HepG2 (cell line): ENCODE data around the gene PPM1M. TPM values are rescaled to one million over a fixed set of nuclear protein-coding genes. Genes with fewer than 3 reads are reported as not detected.

ENCODE experiments used
- ELF1 ChIP-seq: sonication (generic); formaldehyde crosslinking; IDR thresholded peaks from 2 replicates; pipeline ENCODE4 v1.4.0; 2020; ENCODE audit warnings: missing genetic modification reagents
- HDAC1 ChIP-seq: sonication (generic); formaldehyde crosslinking; IDR thresholded peaks from 2 replicates; pipeline ENCODE4 v1.5.1; 2020; ENCODE audit warnings: mild to moderate bottlenecking, missing genetic modification reagents
- JUNB ChIP-seq: sonication (generic); formaldehyde crosslinking; IDR thresholded peaks from 2 replicates; pipeline ENCODE4 v1.8.0; 2022; ENCODE audit warnings: missing genetic modification reagents, mild to moderate bottlenecking, borderline replicate concordance
- KAT7 ChIP-seq: IDR thresholded peaks from 2 replicates; pipeline ENCODE4 v1.6.1; 2018; ENCODE audit warnings: borderline replicate concordance, missing compliant biosample characterization
- KDM6A ChIP-seq: IDR thresholded peaks from 2 replicates; pipeline ENCODE4 v1.6.1; 2016; ENCODE audit warnings: low read depth
- MLXIP ChIP-seq: sonication (generic); formaldehyde crosslinking; IDR thresholded peaks from 2 replicates; pipeline ENCODE4 v1.9.0; 2021; ENCODE audit warnings: missing genetic modification reagents, borderline replicate concordance
- NCOA1 ChIP-seq: sonication (generic); formaldehyde crosslinking; IDR thresholded peaks from 2 replicates; pipeline ENCODE4 v1.9.0; 2021; ENCODE audit warnings: missing genetic modification reagents
- ONECUT2 ChIP-seq: sonication (generic); formaldehyde crosslinking; IDR thresholded peaks from 2 replicates; pipeline ENCODE4 v1.4.0; 2020; ENCODE audit warnings: missing genetic modification reagents
- SKIL ChIP-seq: sonication (generic); formaldehyde crosslinking; IDR thresholded peaks from 2 replicates; pipeline ENCODE4 v1.8.0; 2022; ENCODE audit warnings: missing genetic modification reagents, mild to moderate bottlenecking, moderate library complexity, borderline replicate concordance
- TEAD3 ChIP-seq: optimal IDR thresholded peaks from 2 replicates; pipeline ENCODE3; 2016; ENCODE audit warnings: borderline replicate concordance
- TIGD3 ChIP-seq: sonication (generic); formaldehyde crosslinking; IDR thresholded peaks from 2 replicates; pipeline ENCODE4 v1.5.1; 2020; ENCODE audit warnings: mild to moderate bottlenecking, missing genetic modification reagents, borderline replicate concordance
- XRCC5 ChIP-seq: fragments of 200-400 bp; formaldehyde crosslinking; optimal IDR thresholded peaks from 2 replicates; pipeline ENCODE3; 2017; ENCODE audit warnings: mild to moderate bottlenecking, low read length
- ZBTB3 ChIP-seq: sonication (generic); formaldehyde crosslinking; IDR thresholded peaks from 2 replicates; pipeline ENCODE4 v1.4.0; 2020; ENCODE audit warnings: low read depth, mild to moderate bottlenecking, moderate library complexity, missing genetic modification reagents, borderline replicate concordance
- ZKSCAN5 ChIP-seq: sonication (generic); formaldehyde crosslinking; IDR thresholded peaks from 2 replicates; pipeline ENCODE4 v1.5.1; 2020; ENCODE audit warnings: mild to moderate bottlenecking, missing genetic modification reagents
- ZNF18 ChIP-seq: sonication (generic); formaldehyde crosslinking; IDR thresholded peaks from 2 replicates; pipeline ENCODE4 v1.8.0; 2022; ENCODE audit warnings: mild to moderate bottlenecking, missing genetic modification reagents; ENCODE audit not compliant: insufficient replicate concordance
- ZNF496 ChIP-seq: sonication (generic); formaldehyde crosslinking; IDR thresholded peaks from 2 replicates; pipeline ENCODE4 v1.8.1; 2023; ENCODE audit warnings: mild to moderate bottlenecking, moderate library complexity, missing genetic modification reagents; ENCODE audit not compliant: insufficient replicate concordance
- ZNF510 ChIP-seq: sonication (generic); formaldehyde crosslinking; IDR thresholded peaks from 2 replicates; pipeline ENCODE4 v1.4.0; 2020; ENCODE audit warnings: low read depth, mild to moderate bottlenecking, missing genetic modification reagents
- ZNF660 ChIP-seq: sonication (generic); formaldehyde crosslinking; IDR thresholded peaks from 2 replicates; pipeline ENCODE4 v1.5.1; 2020; ENCODE audit warnings: mild to moderate bottlenecking, low read depth, missing genetic modification reagents, borderline replicate concordance
- ZNF782 ChIP-seq: sonication (generic); formaldehyde crosslinking; IDR thresholded peaks from 2 replicates; pipeline ENCODE4 v1.4.0; 2020; ENCODE audit warnings: missing genetic modification reagents, mild to moderate bottlenecking, borderline replicate concordance
- ZNF790 ChIP-seq: sonication (generic); formaldehyde crosslinking; IDR thresholded peaks from 2 replicates; pipeline ENCODE4 v1.8.0; 2022; ENCODE audit warnings: missing genetic modification reagents, mild to moderate bottlenecking, borderline replicate concordance
- polyA plus RNA-seq, 8 experiments: library from polyadenylated mRNA; depleted of rRNA in 3 of 8; stranded (reverse) in 7 of 8; unstranded in 1 of 8; fragments of >200 nt; fragmentation: Illumina TruSeq in 4 of 8; extraction: Trizol in 4 of 8; gene quantifications; 2 replicates each; pipeline versions ENCODE4 v1.2.1 to v1.2.3, GENCODE V29; 2011 to 2016; ENCODE audit warnings: low read depth in 4 of 8, missing spikeins in 1 of 8, mixed read lengths in 1 of 8; ENCODE audit not compliant: insufficient read depth in 1 of 8
- total RNA-seq, 5 experiments: library from RNA; depleted of rRNA; stranded (reverse); fragments of >200 nt; fragmentation: Illumina TruSeq; extraction: Trizol; gene quantifications; 2 replicates each; pipeline ENCODE4 v1.2.3, GENCODE V29; 2016; ENCODE audit warnings: low read depth in 1 of 5

PPM1M gene
- total and polyA plus RNA-seq, 2 of the 13 experiments (the other 11 are each of a cell fraction or from before 2014, with no cell fraction given), result 2.5 to 5.9 TPM

DNA sequence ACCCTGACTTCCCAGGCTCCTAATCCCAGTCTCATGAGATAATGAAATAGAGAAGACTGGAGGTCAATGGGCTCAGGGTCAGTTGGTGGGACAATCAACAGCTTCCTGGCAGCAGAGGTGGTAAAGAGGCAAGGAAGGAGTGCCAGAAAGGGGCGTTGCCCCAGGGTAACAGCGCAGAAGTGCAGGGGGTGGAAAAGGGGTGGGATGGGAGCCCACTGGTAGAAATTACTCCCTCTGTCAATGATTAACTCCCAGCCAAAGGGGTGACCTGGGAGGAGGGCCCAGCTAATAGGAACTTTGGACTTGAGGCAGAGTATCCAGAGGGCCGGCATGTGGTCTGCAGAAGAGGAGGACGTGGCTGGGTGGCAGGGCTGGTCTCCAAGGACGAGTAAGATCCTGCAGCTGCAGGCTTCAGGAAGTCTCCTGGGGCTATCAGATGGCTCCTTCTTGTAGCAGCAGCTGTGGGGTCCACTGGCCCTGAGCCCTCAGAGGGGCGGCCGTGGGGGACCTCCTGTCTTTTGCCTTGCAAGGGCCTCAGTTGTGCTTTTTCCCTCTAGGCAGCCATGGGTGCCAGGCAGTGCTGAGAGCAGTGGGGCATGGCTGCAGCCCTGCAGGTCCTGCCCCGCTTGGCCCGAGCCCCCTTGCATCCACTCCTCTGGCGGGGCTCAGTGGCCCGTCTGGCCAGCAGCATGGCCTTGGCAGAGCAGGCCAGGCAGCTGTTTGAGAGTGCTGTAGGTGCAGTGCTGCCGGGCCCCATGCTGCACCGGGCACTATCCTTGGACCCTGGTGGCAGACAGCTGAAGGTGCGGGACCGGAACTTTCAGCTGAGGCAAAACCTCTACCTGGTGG is 44.4 kb downstream of the PPM1M start (continued):
- TF ChIP-seq ZNF18 (CRISPR knock-in tag) (no peak), ZNF782 (no peak; the same call in 1 of the 2 replicates), ZKSCAN5 (CRISPR knock-in tag) (no peak), ZNF660 (CRISPR knock-in tag) (no peak), HDAC1 (peak; percentile 90), ZNF510 (0 out of 2 replicates have a peak, but pooled peaks have one; percentile 18), KAT7 (CRISPR knock-in tag) (no peak), XRCC5 (no peak), TEAD3 (peak; percentile 76), NCOA1 (0 out of 2 replicates have a peak, but pooled peaks have one; percentile 60), TIGD3 (no peak; the same call in 1 of the 2 replicates), ONECUT2 (CRISPR knock-in tag) (peak; percentile 54; the same call in 1 of the 2 replicates), ELF1 (peak; percentile 29; the same call in 1 of the 2 replicates), ZNF790 (CRISPR knock-in tag) (no peak; the same call in 1 of the 2 replicates), JUNB (CRISPR knock-in tag) (no peak), SKIL (CRISPR knock-in tag) (peak; percentile 62; the same call in 1 of the 2 replicates), ZBTB3 (CRISPR knock-in tag) (no peak; the same call in 1 of the 2 replicates), MLXIP (CRISPR knock-in tag) (peak; percentile 75; the same call in 1 of the 2 replicates), ZNF496 (CRISPR knock-in tag) (no peak), KDM6A (CRISPR knock-in tag) (peak; percentile 54; the same call in 1 of the 2 replicates)
